ENCODE measurements around the gene UBXN6.

The UBXN6 gene, protein sequence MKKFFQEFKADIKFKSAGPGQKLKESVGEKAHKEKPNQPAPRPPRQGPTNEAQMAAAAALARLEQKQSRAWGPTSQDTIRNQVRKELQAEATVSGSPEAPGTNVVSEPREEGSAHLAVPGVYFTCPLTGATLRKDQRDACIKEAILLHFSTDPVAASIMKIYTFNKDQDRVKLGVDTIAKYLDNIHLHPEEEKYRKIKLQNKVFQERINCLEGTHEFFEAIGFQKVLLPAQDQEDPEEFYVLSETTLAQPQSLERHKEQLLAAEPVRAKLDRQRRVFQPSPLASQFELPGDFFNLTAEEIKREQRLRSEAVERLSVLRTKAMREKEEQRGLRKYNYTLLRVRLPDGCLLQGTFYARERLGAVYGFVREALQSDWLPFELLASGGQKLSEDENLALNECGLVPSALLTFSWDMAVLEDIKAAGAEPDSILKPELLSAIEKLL

DNA sequence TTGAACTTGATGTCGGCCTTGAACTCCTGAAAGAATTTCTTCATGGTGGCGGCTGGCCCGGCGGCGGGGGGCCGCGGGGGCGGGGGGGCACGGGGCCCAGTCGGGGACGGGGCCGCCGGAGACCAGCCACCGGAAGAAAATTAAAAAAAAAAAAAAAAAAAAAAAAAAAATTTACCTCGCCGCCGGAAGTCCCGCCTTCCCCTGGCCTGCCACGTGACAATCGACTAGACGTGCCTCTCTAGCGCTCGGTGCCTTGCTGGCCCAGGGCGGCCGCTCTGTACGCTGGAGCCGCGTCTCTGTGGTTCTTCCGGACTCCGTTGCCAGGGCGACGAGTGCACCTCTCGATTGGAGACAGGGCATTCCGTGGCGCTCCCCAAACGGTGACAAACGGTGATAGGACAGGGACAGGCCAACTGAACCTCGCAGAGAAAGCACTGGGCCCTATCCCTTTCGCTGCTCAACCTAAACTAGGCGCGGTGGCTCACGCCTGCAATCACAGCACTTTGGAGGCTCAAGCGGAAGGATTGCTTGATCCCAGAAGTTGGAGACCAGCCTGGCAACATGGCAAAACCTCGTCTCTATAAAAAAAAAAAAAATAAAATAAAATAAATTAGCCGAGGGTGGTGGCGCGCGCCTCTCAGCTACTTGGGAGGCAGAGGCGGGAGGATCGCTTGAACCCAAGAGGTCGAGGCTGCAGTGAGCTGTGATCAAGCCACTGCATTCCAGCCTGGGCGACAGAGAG is at the start of gene UBXN6:
Gene UBXN6, minus strand, starts transcription at position 141 of the 742 bp plus-strand sequence. Its CDS starts 97 bp downstream, at position 44.
- peak; percentile 98 for DNase-seq

DNA sequence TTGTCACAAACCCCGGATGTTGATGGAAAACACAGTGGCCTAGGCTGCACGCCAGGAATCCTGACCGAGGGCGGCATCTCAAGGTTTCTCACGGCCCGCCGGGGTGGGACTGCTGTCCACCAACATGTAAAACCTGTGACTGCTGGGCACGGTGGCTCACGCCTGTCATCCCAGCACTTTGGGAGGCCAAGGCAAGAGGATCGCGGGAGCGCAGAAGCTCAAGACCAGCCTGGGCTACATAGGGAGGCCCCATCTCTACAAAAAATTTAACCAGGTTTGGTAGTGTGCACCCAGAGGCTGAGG is 49.5 kb upstream of the UBXN6 start:
- DNase-seq = no peak

DNA sequence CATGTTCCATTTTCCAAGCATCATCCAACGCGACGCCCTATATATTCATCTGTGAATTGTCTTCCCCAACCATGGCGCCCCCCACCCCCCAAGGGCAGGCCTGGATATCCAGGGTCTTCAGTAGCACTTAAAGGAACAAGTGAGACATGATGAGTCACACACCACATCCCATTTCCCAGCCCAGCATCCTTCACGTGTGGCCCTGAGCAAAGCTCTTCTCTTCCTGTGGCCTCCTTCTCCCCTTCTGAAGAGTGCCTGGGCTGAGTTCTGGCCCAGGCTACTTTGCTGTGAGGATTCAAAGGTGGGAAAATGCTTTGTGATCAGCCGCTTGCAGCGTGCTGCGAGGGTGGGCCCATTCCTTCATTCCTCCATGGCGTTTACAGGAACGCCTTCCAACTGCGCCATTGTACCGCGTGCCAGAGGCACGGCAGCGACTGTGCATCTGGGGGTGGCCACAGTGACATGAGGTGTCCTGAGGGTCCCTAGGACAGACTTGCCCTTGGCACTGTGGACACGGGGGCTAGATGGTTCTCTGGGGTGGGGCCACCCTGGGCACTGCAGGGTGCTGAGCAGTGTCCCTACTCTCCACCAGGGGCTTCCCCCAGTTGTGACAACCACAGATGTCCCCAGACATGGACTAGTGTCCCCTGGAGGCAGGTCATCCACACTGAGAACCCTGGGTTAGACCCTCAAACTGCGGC is 49.0 kb upstream of the UBXN6 start:
- no peak for DNase-seq

DNA sequence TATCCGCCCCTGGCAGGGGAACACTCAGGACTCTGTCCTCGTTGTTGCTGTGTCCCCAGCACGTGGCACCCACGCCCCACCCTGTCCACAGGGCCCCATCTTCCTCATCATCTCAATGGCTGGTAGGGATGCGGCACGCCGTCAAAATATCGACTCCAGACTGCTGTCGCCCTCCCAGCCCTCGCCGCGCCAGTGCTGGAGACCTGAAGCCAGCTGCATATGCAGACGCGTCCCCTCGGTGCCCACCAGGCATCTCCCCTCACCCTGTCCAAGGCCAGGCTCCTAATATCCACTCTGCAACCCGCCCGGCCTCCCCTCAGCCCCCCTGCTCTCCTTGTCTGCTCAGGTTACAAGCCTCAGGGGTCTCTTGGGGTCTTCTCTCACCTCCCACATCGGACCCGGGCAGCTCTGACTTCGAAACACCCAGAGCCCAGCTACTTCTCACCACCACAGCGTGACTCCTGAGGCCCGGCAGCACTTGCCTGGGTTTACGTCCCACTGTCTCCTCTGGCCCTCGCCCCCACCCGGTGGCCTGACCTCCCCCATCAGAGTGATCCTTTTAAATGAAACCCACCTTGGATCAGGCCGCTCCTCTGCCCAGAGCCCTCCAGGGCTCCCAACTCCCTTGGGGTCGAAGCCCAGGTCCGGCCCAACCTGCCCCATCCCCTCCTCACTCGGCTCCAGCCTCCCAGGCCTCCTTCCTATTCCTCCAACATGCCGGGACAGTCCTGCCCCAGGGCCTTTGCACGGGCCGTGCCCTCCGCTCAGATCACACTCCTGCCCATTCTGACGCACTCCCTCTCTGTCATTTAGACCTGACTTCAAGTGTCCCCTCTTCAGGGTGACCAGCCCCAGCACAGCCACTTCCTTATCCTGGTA is 48.2 kb upstream of the UBXN6 start:
- no peak for DNase-seq

DNA sequence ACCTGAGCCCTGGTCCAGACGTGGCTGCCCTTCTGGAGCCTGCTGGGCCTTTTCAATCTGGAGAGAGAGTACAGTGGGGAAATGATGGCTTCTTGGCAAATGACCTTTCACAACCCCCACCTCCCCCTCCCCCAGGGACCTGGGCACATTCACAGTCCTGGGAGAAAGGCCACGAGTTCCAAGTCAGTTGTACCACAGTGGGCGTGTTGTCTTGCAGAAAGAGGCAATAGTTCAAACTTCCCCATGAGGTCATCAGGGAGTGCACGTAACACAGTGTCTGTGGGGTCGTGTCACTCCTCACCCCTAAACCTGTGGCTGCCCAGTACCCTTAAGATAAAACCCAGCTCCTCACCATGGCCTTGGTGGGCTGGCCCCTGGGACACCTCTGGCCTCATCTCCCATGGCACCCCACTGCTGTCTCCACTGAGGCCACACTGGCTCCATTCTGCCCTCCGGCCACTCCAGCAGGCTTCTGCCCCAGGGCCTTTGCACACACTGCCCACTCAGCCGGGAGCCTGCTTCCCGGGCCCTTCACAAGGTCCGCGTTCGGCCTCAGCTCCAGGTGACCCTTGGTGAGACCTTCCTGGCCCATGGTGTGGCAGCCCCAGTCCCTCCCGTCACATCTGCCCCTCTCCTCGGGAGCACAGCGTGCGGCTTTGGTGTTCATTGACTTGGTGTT is 47.4 kb upstream of the UBXN6 start:
- DNase-seq = no peak

DNA sequence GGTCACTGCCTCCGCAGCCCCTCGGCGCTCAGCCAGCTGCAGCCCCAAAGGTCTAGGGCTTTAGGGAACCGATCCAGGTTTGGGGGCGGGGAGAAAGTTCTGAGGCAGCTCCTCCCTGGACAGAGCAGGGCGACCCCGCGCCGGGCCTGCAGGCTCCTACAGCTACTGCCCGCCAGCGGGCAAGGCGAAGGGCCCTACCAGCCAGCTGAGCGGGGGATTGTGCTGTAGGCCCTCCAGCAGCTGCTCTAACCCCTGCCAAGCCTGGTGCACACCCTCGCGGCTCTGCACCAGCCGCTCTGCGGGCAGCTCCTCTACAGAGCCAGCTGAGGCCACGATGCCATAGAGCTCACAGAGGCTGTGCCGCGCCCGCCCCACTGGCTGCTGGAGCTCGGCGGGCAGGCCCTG is 46.7 kb upstream of the UBXN6 start:
- DNase-seq = no peak

DNA sequence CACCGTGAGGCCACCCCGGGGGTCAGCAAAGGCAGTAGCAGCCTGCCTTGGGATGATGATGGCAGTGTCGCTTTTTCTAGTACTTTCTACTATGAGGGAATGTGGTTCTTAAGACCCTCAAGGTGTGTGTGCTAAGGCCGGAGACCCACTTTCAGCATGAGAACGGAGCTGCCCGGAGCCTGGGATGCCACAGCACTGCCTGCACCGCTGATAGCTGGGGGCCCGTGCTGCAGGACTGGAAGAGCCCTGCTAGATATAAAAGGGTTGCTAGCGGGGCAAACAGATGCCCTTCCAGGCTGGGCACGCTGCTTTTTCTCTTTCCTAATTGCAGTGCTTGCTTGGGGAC is 46.2 kb upstream of the UBXN6 start:
- DNase-seq = no peak

DNA sequence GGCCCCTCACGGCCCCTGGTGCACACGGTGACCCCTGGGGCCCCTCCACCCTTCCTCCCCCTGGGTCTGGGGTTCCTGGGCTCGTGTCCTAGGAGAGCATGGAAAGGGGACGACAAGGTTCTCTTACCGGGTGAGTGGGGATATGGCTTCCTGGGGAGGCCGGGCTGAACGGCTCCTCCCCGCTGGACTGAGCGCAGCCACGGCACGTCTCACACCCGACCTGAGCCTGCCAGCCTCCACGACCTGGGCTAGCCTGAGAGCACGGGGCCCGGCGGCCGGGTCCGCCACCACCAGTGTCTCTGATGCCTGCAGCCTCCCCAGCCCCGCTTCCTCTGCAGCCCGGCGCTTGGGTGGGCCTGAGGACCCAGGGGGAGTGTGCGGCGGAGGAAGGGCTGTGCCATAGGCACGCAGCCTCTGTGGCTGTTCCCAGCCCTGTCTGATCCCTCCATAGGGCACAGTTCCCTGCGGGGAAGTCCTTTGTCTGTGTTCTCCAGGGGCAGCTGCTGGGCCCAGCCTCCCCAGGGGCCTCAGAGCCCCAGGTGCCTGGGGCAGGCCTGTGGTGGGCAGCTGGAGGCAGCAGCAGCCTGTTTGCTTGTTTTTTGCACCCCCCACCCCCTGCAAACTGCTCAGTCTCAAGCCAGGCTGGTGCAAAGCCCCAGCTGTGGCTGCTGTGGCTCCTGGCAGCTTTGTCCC is 45.7 kb upstream of the UBXN6 start:
- no peak for DNase-seq

DNA sequence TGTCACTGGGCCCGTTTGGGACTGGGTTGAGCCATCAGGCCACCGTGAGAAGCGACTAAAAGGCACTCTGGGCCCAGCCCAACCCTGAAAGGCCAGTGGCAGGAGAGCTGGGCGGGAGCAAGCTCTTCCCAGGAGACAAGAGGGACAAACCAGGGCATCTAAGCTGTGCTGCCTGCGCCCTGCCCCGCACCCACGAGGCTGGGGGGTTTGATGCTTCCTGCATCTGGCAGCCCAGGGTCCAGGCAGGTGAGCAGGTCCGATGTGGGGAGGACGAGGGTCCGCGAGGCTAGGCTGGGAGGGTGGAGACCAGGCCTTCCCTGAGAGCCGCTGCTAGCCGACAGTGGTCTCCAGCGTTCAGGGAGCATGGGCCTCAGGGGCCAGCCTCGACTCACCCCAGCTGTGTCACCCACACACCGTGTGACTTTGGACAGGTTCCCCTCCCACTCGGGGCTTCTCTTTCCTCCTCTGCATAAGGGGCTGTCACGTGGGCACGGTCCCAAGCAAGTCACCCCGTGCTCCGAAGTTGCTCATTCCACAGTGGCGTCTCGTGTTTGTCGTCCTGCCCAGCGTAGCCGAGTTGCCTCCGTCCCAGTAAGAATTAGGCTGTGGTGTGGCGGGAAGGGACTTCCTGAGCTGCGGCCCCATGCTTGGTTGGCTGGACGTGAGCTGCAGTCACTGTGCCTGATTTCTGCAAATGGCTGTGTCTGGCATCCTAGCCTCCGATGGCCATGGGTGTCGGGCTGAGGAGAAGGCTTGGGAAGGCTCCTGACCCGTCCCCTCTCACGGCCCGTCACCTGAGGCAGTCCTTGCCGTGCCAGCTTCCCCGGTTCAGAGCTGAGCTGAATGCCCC is 44.9 kb upstream of the UBXN6 start:
- no peak for DNase-seq

DNA sequence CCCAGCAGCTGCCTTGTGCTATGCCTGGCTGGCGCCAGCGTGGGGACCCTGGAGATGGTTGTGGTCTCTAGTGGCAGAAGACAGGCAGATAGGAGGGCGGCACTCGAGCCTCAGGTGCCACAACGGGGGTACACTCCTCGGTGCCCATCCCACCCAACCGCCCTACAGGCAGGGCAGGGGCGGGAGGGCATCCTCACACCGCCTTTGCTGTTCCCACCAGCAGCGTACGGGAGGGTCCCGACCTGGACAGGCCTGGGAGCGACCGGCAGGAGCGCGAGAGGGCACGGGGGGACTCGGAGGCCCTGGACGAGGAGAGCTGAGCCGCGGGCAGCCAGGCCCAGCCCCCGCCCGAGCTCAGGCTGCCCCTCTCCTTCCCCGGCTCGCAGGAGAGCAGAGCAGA is 44.1 kb upstream of the UBXN6 start:
- no peak for DNase-seq

DNA sequence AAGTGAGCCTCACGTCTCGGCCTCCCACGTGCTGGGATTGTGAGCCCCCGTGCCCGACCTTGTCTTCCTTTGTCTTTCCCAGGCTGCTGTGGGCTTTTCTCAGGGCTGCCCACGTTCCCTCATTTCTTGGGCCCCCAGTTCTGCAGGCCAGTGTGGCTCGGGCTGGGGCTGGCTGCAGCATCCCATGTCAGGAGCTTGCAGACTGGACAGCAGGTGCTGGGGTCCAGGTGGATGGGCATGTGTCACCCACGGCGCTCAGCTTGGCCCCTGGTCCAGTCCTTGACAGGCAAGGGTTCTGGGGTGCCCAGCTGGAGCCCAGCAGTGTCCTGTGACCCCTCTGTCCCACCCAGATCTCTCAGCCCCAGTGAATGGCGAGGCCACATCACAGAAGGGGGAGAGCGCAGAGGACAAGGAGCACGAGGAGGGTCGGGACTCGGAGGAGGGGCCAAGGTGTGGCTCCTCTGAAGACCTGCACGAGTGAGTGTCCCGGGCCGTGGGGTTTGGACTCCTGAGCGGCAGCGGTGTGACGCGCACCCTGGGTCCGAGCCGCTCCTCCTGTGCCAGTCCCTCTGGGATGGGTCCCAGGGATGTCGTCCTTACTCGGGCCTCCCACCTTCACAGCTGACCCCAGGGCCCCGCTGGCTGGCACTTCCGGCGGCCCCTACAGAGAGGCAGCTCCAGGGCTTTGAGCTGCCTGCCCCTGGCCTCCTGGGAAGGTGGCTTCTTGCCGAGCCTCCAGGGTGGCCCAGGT is 43.4 kb upstream of the UBXN6 start:
- DNase-seq = no peak

DNA sequence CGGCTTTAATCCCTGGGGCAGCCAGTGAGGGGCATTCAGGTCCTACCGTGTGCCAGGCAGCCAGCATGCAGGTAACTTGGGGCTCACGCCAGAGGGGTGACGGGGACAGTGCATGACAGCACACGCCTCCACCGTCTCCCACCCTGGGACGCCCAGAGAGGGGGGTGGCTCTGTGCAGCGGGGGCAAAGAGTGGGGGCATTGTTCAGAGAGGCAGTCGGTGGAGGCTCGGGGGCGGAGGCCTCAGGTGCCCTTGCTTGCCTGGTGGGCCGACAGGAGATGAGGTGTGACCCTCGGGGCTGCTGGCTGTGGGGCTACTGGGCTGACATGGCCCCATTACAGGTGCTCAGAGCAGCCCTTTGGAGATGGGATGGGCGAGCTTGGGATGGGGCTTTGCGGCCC is 42.3 kb upstream of the UBXN6 start:
- DNase-seq = no peak

DNA sequence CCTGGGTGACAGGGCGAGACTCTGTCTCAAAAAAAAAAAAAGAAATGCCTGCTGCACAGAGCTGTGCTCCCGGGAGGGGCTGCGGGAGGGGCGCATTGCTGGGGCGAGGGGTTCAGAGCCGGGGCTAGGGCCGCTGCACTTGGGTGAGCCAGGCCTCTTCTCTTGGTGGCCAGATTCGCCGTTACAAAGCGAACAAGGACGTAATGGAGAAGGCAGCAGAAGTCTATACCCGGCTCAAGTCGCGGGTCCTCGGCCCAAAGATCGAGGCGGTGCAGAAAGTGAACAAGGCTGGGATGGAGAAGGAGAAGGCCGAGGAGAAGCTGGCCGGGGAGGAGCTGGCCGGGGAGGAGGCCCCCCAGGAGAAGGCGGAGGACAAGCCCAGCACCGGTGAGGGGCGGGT is 41.7 kb upstream of the UBXN6 start:
- DNase-seq = no peak

DNA sequence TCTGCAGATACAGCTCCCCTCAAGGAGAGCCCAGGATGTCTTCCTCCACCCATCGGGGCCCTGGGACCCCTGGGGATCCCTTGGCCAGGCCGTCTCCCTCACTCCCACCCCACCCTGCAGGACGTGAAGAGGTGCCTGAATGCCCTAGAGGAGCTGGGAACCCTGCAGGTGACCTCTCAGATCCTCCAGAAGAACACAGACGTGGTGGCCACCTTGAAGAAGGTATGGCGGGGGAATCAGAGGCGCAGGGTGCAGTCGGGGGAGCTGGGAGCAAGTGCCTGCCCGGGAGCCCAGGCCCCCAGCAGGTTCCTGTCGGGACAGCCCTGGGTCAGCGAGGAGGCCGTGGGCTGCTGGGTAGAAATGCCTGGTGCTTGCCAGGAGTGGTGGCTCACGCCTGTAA is 41.1 kb upstream of the UBXN6 start:
- no peak for DNase-seq

DNA sequence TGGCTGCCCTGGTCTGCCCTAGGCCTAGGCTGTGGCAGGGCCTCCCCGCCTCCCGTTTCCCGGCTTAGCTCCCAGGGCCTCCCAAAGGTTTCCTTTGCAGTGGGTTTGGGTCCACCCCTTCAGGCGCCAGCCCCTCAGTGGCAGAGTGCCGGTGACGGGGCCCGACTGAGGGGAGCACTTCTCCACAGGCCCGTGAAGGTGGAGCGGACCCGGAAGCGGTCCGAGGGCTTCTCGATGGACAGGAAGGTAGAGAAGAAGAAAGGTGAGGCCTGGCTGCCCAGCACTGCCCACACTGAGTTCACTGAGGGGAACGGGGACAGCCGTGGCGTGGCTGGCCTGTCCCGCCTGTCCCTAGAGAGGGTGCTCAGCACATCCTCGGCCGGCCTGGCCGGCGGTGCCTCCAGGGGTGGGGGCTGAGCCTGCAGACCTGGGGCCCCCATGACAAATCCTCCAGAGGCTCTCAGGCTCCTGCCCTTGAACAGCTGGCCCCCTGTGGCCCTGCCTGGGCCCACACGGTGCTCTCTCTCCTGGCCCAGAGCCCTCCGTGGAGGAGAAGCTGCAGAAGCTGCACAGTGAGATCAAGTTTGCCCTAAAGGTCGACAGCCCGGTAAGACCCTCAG is 40.3 kb upstream of the UBXN6 start:
- DNase-seq = no peak

DNA sequence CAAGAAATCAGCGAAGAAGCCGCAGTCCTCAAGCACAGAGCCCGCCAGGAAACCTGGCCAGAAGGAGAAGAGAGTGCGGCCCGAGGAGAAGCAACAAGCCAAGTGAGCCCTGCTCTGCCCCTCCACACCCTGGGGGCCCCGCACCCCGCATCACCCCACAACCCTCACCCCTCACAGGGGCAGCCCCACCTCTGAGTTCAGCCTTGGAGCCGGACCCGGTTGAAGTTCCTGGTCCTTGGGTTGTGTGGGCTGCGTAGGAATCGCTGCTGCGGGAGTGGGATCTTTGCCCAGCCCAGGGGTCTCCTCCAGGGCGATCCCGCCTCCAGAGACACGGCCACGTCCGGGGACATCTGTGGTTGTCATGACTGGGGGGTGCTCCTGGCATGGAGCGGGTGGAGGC is 38.7 kb upstream of the UBXN6 start:
- no peak for DNase-seq

DNA sequence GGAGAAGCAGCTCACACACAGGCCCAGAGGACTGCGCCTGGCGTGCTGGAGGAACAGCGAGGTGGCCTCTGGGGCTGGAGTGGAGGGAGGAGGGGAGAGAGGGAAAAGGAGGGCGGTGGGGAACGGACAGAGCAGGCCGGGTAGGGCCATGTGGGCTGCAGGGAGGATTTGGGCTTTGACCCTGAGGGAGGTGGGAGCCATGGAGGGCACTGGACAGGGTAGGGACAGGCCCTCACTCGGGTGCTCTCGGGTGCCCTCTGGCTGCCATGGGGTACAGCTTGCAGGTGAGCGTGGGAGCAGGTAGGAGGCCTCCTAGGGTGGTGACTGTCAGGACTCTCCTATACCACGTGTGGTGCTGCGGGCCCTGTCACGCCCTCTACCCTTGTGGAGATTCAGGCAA is 37.9 kb upstream of the UBXN6 start:
- no peak for DNase-seq

DNA sequence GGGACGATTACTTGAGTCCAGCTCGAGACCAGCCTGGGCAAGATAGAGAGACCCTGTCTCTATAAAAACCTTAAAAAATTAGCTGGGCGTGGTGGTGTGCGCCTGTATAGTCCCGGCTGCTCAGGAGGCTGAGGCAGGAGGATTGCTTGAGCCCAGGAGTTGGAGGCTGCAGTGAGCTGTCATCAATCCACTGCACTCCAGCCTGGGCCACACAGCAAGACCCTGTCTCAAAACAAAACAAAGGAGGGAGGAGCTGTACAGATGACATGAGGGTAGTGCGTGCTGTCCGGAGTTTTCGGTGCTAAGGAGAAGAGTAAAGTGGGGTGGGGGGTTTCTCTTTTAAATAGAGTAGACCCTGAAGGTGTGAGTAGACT is 37.1 kb upstream of the UBXN6 start:
- no peak for DNase-seq

DNA sequence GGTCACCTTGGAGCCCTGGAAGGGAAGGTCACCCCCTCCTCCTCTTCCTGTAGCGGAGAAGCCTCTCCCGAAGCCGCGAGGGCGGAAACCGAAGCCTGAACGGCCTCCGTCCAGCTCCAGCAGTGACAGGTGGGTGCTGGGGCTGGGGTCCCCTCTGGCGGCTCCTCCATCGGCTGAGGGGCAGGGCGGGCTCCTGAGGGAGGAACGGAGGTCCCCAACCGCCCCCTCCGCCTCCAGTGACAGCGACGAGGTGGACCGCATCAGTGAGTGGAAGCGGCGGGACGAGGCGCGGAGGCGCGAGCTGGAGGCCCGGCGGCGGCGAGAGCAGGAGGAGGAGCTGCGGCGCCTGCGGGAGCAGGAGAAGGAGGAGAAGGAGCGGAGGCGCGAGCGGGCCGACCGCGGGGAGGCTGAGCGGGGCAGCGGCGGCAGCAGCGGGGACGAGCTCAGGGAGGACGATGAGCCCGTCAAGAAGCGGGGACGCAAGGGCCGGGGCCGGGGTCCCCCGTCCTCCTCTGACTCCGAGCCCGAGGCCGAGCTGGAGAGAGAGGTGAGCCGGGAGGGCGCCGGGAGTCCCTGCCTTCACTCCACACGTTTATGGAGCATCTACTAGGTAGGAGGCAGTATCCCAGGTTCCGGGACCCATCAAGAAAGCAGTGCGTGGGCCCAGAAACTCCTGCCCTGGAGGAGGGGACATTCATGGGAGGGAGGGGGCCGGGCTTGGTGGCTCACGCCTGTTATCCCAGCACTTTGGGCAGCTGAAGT is 36.5 kb upstream of the UBXN6 start:
- no peak for DNase-seq
